NCI-H460 (cell line): Measurements from ENCODE around the gene TRIM72. TPM values are rescaled to one million over a fixed set of nuclear protein-coding genes. Genes with fewer than 3 reads are reported as not detected.
"Not testable (repeated sequence)": the region's sequence is repeated elsewhere in the genome, so short reads cannot be mapped to it uniquely, and the experiment has no call there.

Experiments
- DNase-seq: peaks from one replicate; pipeline ENCODE4 v3.0.0-alpha.2; 2016; ENCODE audit warnings: low read depth; ENCODE audit errors: extremely low read depth
- total RNA-seq: library from RNA; depleted of rRNA; stranded (reverse); fragments of >200 nt; shearing (Covaris generic); gene quantifications from 2 replicates; pipeline ENCODE4 v1.2.3, GENCODE V29; 2014

Gene TRIM72
- total RNA-seq, 1 experiment from 2014 or later: under 0.01 TPM

GRCh38 chr16:31206776-31207175 is 7.1 kb upstream of the TRIM72 start:
- DNase-seq: no peak

DNA sequence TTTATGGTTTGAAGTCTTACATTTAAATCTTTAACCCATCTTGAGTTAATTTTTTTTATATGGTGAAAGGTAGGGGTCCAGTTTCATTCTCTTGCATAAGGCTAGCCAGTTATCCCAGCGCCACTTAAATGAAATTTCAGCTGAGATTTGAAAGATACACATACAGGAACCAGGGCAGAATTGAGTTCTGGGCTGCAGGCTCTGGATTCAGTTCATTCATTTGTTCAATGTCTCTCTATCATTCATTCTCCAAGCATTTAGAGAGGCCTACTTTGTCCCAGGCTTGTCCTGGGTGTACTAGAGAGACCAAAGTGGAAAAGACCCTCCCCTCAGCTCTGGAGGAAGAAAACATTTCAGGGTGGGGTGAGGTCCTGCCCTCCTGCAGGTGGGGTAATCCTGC is 577 bp upstream of the TRIM72 start:
- DNase-seq: no peak

DNA sequence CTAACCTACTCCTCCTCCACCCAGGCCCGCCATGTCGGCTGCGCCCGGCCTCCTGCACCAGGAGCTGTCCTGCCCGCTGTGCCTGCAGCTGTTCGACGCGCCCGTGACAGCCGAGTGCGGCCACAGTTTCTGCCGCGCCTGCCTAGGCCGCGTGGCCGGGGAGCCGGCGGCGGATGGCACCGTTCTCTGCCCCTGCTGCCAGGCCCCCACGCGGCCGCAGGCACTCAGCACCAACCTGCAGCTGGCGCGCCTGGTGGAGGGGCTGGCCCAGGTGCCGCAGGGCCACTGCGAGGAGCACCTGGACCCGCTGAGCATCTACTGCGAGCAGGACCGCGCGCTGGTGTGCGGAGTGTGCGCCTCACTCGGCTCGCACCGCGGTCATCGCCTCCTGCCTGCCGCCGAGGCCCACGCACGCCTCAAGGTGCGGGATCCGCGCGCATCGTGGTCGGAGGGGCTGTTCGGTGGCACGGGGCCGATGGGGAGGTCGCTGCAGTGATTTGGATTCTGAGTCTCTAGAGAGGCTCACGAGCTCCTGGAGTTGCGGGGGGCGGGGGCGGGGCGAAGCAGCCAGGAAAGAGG is 878 bp downstream of the TRIM72 start:
- no peak for DNase-seq

DNA sequence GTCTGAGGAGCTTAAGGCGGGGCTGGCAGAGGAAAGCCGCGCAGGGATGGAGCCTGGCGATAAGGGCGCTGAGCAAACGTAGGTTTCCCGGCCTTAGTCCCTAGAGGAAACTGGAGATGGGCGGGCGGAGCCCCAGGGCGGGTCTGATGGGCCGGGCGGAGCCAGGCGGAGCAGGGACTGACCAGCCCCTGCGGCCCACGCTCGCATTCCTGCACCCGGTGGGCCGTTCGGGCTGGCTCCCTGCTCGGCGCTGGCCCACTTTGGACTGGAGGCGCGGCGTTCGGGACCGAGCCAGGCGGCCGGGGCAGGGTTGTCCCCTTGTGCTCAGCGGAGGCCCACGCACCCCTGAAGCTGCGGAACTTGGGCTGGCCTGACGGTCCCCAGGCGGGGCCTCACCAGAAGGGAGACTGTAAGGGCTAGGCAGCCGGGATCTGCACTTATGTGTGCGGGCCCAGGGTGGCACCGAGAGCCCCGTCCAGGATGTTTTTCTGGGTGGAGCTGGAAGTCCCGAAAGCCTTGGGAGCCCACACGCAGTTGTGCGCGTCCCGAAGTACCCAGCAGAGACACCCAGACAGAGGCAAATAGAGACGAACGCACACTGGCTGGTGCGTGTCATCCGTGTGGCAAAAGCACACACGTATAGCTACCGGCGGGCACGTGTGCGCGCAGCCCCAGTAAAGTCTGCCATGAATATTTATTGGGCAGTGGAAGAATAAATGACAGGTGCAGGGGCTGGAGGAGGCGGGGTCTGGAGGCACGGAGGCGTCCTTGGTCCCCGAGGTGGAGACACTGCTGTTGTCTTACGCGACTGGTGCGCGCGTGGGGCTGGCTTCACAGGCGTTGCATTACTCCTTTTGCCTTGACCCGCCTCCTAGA is 1.6 kb downstream of the TRIM72 start:
- DNase-seq: peak; percentile 69

DNA sequence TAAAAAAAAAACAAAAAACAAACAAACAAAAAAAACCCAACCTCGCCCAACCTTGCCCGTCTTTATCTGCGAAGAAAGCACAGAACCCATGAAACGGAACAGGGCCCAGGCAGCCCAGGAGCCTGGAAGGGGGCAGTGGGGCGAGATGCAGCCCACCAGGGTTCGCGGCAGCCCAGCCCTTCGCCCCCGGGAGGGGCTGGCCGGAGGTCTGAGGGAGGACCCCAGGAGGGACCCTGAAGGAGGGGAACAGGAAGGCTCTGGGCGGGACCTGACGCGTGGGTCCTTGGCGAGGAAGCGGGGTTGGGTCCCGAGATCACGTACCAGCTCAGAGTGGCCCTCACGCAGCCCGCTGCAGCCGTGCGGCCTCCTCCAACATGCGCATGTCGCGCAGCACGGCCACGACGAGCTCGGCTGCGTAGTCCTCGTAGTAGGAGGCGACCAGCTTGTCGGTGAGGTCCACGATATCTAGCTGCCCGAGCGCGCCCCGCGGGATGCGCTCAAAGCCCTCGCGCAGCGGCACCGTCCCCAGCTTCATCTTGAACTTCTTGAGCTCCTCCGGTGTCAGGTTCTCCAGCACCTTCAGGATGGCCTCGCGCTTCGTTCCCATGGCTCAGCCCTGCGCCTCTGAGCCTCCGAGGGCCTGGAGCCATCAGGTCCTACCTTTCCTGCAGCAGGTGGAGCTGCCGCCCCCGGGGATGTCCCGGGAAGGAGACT is 2.7 kb downstream of the TRIM72 start, which contains the start of gene PYDC1:
TSS of gene PYDC1 (minus strand) at position 714 of the 714 bp plus-strand sequence. CDS start at position 607, 107 bp downstream.
- DNase-seq: no peak

- DNase-seq: no peak
Observed at GRCh38 chr16:31217136-31217530, 3.2 kb downstream of the TRIM72 start.

- DNase-seq: no peak
Observed at GRCh38 chr16:31219154-31219741, 5.3 kb downstream of the TRIM72 start.

DNA sequence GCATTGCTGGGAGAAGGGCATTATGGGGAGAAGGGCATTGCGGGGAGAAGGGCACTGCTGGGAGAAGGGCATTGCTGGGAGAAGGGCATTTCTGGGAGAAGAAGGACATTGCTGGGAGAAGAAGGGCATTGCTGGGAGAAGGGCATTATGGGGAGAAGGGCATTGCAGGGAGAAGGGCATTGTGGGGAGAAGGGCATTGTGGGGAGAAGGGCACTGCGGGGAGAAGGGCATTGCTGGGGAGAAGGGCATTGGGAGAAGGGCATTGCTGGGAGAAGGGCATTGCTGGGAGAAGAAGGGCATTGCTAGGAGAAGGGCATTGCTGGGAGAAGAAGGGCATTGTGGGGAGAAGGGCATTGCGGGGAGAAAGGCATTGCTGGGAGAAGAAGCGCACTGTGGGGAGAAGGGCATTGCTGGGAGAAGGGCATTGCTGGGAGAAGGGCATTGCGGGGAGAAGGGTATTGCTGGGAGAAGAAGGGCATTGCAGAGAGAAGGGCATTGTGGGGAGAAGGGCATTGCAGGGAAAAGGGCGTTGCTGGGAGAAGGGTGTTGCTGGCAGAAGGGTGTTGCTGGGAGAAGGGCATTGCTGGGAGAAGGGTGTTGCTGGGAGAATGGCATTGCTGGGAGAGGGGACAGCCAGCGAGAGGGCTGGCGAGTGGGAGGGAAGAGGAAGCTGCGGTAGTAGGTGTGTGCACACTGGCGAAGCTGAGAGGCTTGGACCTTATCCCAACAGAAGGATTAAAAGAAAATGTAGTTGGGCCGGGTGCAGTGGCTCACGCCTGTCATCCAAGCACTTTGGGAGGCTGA is 7.6 kb downstream of the TRIM72 start:
- DNase-seq: no peak

DNA sequence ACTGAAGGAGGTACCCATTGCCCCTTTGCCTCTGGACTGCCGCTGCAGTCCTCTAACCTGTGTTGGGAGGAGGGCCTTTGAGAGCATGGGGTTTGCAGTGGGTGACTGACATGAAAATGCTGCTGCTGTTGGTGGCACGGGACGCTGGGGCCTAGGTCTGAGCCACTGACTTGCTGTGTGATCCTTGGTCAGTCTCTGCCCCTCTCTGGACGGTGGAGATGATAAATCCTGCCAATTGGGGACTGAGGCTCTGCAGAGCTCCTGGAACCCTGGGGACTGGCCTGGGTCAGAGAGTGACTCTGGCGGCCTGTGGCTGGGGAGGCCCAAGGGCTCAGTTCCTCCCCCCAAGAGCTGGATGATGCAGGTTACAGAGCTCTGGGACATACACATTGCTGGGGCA is 9.1 kb downstream of the TRIM72 start:
- DNase-seq: no peak

DNA sequence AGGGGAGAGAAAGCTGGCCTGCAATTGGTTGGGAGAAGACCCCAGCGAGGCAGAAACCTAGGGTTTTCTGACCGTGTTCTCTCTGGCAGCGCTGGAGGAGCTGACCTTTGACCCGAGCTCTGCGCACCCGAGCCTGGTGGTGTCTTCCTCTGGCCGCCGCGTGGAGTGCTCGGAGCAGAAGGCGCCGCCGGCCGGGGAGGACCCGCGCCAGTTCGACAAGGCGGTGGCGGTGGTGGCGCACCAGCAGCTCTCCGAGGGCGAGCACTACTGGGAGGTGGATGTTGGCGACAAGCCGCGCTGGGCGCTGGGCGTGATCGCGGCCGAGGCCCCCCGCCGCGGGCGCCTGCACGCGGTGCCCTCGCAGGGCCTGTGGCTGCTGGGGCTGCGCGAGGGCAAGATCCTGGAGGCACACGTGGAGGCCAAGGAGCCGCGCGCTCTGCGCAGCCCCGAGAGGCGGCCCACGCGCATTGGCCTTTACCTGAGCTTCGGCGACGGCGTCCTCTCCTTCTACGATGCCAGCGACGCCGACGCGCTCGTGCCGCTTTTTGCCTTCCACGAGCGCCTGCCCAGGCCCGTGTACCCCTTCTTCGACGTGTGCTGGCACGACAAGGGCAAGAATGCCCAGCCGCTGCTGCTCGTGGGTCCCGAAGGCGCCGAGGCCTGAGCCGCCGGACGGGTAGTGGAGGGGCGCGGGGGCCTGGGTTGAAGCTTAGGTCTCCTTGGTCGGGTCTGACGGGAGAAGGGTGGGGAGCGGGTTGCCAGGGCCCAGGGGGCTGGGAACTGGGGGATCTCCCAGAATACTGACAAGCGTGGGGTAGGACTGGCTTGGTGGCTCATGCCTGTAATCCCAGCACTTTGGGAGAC is 10.4 kb downstream of the TRIM72 start:
- DNase-seq: no peak

DNA sequence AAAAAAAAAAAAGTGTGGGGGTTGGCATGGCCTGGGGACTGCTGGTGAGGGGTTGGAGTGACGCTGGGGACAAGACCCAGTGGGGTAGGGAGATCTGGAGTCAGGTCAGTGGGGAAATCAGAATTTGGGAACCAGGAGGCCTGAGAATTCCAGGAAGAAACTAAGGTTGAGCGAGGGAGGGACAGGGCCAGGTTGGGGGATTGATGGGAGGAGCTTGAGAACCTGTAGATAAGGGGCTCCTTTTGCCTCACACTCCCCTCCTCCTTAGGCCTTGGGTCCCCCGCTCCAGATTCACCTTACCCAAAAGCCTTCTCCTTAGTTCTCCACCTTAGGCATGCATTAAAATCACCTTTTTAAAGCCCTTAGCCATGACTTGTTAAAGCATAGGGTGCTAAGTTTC is 11.3 kb downstream of the TRIM72 start:
- DNase-seq: no peak

DNA sequence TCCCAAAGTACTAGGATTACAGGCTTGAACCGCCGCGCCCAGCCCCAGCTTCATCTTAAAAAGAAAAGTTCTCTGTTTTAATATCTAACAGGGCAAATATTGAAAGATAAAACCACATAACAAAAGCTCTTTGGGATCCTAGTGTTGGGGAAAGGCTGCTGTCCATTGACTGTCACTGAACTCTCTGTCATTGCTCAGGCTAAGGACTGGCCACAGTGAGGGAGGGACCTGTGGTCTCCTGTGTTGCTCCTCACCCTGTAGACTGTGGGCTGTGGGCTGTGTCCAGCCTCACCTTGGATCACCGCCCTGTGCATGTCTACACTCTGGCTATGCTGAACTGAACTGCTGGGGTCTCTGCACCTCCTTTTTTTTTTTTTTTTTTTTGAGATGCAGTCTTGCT is 14.3 kb downstream of the TRIM72 start:
- no peak for DNase-seq

GRCh38 chr16:31229501-31229900 is 15.6 kb downstream of the TRIM72 start:
- DNase-seq: no peak

DNA sequence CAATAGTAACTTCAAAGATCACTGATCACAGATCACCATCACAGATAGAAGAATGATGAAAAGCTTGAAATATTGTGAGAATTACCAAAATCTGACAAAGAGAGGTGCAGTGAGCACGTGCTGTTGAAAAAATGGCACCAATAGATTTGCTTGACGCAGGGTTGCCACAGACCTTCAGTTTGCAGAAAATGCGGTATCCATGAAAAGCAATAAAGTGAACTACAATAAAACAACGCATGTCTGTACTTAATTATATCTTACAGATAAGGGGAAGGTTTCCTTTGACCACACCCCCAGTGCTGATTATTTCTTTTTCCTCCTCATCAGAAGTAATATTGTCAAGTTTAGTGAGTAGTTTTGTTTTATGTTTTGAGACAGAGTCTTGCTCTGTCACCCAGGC is 24.1 kb downstream of the TRIM72 start:
- no peak for DNase-seq

DNA sequence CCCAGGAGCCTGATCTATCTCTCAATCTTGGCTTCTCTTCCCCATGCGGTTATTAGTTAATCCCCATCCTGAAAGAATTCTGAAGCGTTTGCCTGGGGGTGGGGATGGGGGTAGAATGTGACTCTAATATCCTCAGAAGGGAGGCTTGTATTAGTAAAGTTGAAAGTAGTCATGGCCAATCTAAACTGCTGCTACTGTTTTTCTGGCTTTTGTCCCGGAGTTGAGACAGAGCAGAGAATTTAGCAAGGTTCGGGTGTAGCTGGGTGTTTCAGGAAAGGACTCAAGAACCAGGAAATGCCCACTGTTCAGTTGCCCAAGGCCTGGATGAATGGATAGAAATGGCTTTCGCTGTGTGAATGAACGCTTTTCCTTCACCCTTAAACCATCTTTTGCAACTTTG is 28.3 kb downstream of the TRIM72 start:
- DNase-seq: no peak

GRCh38 chr16:31243734-31244670 is 30.1 kb downstream of the TRIM72 start:
- DNase-seq: no peak

GRCh38 chr16:31245598-31245997 is 31.7 kb downstream of the TRIM72 start:
- not testable (repeated sequence) for DNase-seq

DNA sequence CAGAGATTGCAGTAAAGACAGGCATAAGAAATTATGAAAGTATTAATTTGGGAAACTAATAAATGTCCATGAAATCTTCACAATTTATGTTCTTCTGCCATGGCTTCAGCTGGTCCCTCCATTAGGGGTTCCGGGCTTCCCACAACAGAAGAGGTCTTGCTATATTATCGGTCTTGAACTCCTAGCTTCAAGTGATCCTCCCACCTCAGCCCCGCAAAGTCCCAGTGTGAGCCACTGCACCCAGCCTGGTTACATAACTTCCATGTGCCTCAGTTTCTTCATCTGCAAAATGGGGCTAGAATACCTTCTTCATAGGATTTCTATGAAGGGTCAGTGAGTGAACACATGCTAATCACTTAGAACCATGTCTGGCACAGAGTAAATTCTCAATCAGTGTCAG is 32.4 kb downstream of the TRIM72 start:
- DNase-seq: no peak
